Transverse colon (tissue), 4 donors: ENCODE measurements around the gene COL23A1. TPM values are rescaled to one million over a fixed set of nuclear protein-coding genes. Genes with fewer than 3 reads are reported as not detected.
A peak's percentile ranks its signal among the peaks of the same experiment; 100 is the strongest.

Experiments
- DNase-seq: peaks from one replicate; pipeline ENCODE4 v3.0.0-alpha.2; 2019
- H3K27ac ChIP-seq, 4 donors: fragments of 200-600 bp; sonication (generic); 2 replicates each; pipeline ENCODE4 v1.5.1; 2016 to 2018; ENCODE audit warnings: inconsistent platforms in 4 of 4
- H3K27me3 ChIP-seq: fragments of 200-600 bp; sonication (generic); 2 replicates; pipeline ENCODE4 v1.5.1; 2017; ENCODE audit warnings: inconsistent platforms
- H3K36me3 ChIP-seq, 4 donors: fragments of 200-600 bp; sonication (generic); 2 replicates each; pipeline ENCODE4 v1.5.1; 2017 to 2019; ENCODE audit warnings: inconsistent platforms in 4 of 4
- H3K4me1 ChIP-seq, 4 donors: fragments of 200-600 bp; sonication (generic); 2 replicates each; pipeline ENCODE4 v1.5.1; 2017 to 2020; ENCODE audit warnings: inconsistent platforms in 4 of 4
- H3K4me3 ChIP-seq, 4 donors: fragments of 200-600 bp; sonication (generic); 1 replicate in 1 of 4; 2 replicates in 3 of 4; pipeline versions ENCODE4 v1.5.1 to v1.6.1; 2017 to 2019; ENCODE audit warnings: inconsistent platforms in 4 of 4
- H3K9me3 ChIP-seq, 2 donors: fragments of 200-600 bp; sonication (generic); 2 replicates each; pipeline ENCODE4 v1.5.1; 2017 to 2019; ENCODE audit warnings: inconsistent platforms in 2 of 2
- CTCF ChIP-seq, 5 experiments: fragments of 200-600 bp in 3 of 5; fragments of 450-650 bp in 2 of 5; sonication (generic) in 3 of 5; IDR thresholded peaks; 1 replicate in 2 of 5; 2 replicates in 3 of 5; pipeline ENCODE4 v1.5.1; 2016 to 2017; ENCODE audit warnings: antibody characterized with exemption in 5 of 5, inconsistent platforms in 3 of 5, mild to moderate bottlenecking in 2 of 5, moderate library complexity in 1 of 5
- EP300 ChIP-seq: sonication (generic); formaldehyde crosslinking; IDR thresholded peaks from one replicate; pipeline ENCODE4 v1.6.1; 2017; ENCODE audit warnings: antibody characterized with exemption, low read depth
- POLR2A ChIP-seq: fragments of 450-650 bp; IDR thresholded peaks from one replicate; pipeline ENCODE4 v1.6.1; 2016; ENCODE audit warnings: antibody characterized with exemption, mild to moderate bottlenecking, moderate library complexity
- POLR2AphosphoS5 ChIP-seq, 3 donors: sonication (generic); formaldehyde crosslinking; IDR thresholded peaks; one replicate each; pipeline ENCODE4 v1.6.1; 2016; ENCODE audit warnings: antibody characterized with exemption in 3 of 3
- WGBS, 2 donors: methylation state at CpG; one replicate each; pipeline ENCODE4 v1.1.5; 2018; ENCODE audit warnings: low coverage in 1 of 2; 5-methylcytosine and 5-hydroxymethylcytosine counted together
- in situ Hi-C, 4 donors: fragments of 200-750 bp; cut with MboI; loops; one replicate each; pipeline versions ENCODE4 v1.15.0 to v1.15.1; 2017; ENCODE audit warnings: low sequenced_read_pairs in 3 of 4, low pct_ligation_motif_present in 1 of 4, low pct_unique_long_range_greater_than_20kb in 1 of 4
- intact Hi-C: fragments of 100-400 bp; cut with DNase I; formaldehyde crosslinking; loops from one replicate; pipeline ENCODE4 v1.15.1; 2023; ENCODE audit warnings: low total_unique reads
- total RNA-seq, 4 donors: library from RNA; depleted of rRNA; stranded (reverse); fragments of >200 nt; gene quantifications; one replicate each; pipeline ENCODE4 v1.1.0, GENCODE V29; 2016

Gene COL23A1
- 1 to 10 TPM in 2 of 4 donors, under 1 TPM in 1, not detected in 1; 0.14 to 2.2 (median 1.4) TPM for total RNA-seq

- in situ Hi-C loops: no loop called here
- peaks cover 0 to 16% (median 12%) of the 10 kb centered on the region in 4 donors for H3K4me1 ChIP-seq
- intact Hi-C loops: loop anchor here (5.0 kb wide), 1 partner anchor 308 kb away; no protein-coding TSS in a partner anchor
- WGBS, 2 donors: 5 to 8% methylated on average over 4 to 32 of the region's 78 CpGs
- H3K9me3 ChIP-seq: peaks cover 6 to 9% of the 10 kb centered on the region in 2 donors
- peak; percentile 22 for DNase-seq
- TF ChIP-seq CTCF (IDR thresholded peaks at IDR 0.05) (peak; percentile 38 to 52 (median 44)), POLR2A (no peak)
- peaks cover 52% of the 10 kb centered on the region for H3K27me3 ChIP-seq
- H3K27ac ChIP-seq: peak within 1 kb of the TSS in 1 of 4 donors; percentile 22
- peaks cover 0 to 3% (median 1%) of the 10 kb centered on the region in 4 donors for H3K36me3 ChIP-seq
- peak within 1 kb of the TSS; percentile 7 to 61 (median 35) for H3K4me3 ChIP-seq
These were observed at the start of gene COL23A1 for GRCh38 chr5:178590141-178590923. COL23A1 (minus strand) TSS chr5:178590393.

- intact Hi-C loops: no loop called here
- Histone ChIP-seq H3K27me3 (no peaks in the 10 kb centered on the region), H3K4me1 (no peaks in the 10 kb centered on the region), H3K36me3 (no peaks in the 10 kb centered on the region), H3K27ac (no peak overlapping the region), H3K4me3 (no peak overlapping the region), H3K9me3 (no peaks in the 10 kb centered on the region)
- WGBS, 2 donors: 63 to 65% methylated on average over 2 to 9 of the region's 9 CpGs
- no peak for DNase-seq
- TF ChIP-seq POLR2AphosphoS5 (IDR thresholded peaks at IDR 0.05) (no peak), EP300 (no peak), CTCF (IDR thresholded peaks at IDR 0.05) (no peak), POLR2A (no peak)
- in situ Hi-C loops: no loop called here
These were observed 47.3 kb upstream of the COL23A1 start for GRCh38 chr5:178637356-178638074.

- H3K36me3 ChIP-seq: no peaks in the 10 kb centered on the region
- H3K9me3 ChIP-seq: no peaks in the 10 kb centered on the region
- H3K27me3 ChIP-seq: no peaks in the 10 kb centered on the region
- in situ Hi-C loops (no loop called here), intact Hi-C loops (no loop called here)
- TF ChIP-seq POLR2A: no peak
- no peak for TF ChIP-seq CTCF (IDR thresholded peaks at IDR 0.05)
- TF ChIP-seq POLR2AphosphoS5 (IDR thresholded peaks at IDR 0.05): no peak
- no peak for TF ChIP-seq EP300
- 44 to 57% methylated on average over 3 to 4 of the region's 4 CpGs for WGBS, 2 donors
- no peak for DNase-seq
- H3K27ac ChIP-seq: no peak overlapping the region
- no peak overlapping the region for H3K4me3 ChIP-seq
- peaks cover 0 to 3% (median 0%) of the 10 kb centered on the region in 4 donors for H3K4me1 ChIP-seq
These were observed 42.1 kb upstream of the COL23A1 start for GRCh38 chr5:178632285-178632684.

GRCh38 chr5:178630951-178631350 lies 40.8 kb upstream of the COL23A1 start:
- peaks cover 0 to 3% (median 0%) of the 10 kb centered on the region in 4 donors for H3K4me1 ChIP-seq
- H3K36me3 ChIP-seq: no peaks in the 10 kb centered on the region
- H3K4me3 ChIP-seq: no peak overlapping the region
- DNase-seq: no peak
- intact Hi-C loops: no loop called here
- no peaks in the 10 kb centered on the region for H3K27me3 ChIP-seq
- WGBS, 2 donors: 0 to 32% methylated on average over 1 to 2 of the region's 2 CpGs
- no peak for TF ChIP-seq CTCF (IDR thresholded peaks at IDR 0.05)
- TF ChIP-seq POLR2AphosphoS5 (IDR thresholded peaks at IDR 0.05): no peak
- TF ChIP-seq EP300: no peak
- no peak for TF ChIP-seq POLR2A
- no peaks in the 10 kb centered on the region for H3K9me3 ChIP-seq
- in situ Hi-C loops: no loop called here
- no peak overlapping the region for H3K27ac ChIP-seq
